GM10266 (cell line): ENCODE measurements around the gene CMSS1.

Source experiments
- DNase-seq: peaks from one replicate; pipeline ENCODE4 v3.0.0; 2012; ENCODE audit errors: extremely low spot score
- TF ChIP-seq, protein P1 (sequence below): IDR thresholded peaks from 2 replicates; pipeline ENCODE4 v1.5.1; 2012; ENCODE audit warnings: mild to moderate bottlenecking, low read depth; ENCODE audit not compliant: control insufficient read depth, insufficient read depth; ENCODE audit errors: missing control alignments

CMSS1 gene

DNA sequence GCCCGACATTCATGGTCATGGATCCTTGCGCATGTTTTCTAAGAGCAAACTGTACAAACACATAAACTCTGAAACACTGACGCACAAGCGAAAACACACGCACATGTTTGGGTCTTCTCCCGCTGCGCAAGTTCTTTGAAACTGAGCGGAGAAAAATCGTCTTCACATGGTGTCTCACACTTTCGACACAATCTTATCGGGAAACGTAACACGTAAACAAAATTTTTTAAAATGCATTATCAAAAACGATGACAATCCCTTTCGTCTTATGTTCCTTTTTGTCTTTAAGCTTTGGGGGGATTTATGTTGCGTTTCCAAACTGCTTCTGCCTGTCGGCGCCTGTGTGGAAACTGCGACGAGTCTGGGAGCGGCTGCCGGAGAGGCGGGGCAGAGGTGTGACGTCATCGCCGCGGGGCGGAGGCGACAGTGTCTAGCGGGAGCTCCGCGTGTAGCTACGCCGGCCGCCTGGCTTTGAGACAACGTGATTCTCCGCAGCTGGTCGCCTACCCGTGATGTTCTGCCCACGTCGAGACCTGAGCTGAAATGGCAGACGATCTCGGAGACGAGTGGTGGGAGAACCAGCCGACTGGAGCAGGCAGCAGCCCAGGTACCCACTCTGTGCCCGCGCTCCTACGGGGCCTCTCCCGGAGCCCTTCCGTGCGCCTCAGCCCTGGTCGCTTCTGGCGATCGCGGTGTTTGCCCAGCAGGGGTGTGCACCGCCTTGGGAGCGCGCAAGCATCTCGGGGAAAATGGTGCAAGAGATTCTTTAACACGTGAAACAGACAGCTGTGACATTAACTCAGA is at the start of gene CMSS1:
Gene CMSS1 (plus strand): TSS at position 426 of the 804 bp plus-strand sequence.
- DNase-seq, result peak; percentile 85
- TF ChIP-seq, protein P1, sequence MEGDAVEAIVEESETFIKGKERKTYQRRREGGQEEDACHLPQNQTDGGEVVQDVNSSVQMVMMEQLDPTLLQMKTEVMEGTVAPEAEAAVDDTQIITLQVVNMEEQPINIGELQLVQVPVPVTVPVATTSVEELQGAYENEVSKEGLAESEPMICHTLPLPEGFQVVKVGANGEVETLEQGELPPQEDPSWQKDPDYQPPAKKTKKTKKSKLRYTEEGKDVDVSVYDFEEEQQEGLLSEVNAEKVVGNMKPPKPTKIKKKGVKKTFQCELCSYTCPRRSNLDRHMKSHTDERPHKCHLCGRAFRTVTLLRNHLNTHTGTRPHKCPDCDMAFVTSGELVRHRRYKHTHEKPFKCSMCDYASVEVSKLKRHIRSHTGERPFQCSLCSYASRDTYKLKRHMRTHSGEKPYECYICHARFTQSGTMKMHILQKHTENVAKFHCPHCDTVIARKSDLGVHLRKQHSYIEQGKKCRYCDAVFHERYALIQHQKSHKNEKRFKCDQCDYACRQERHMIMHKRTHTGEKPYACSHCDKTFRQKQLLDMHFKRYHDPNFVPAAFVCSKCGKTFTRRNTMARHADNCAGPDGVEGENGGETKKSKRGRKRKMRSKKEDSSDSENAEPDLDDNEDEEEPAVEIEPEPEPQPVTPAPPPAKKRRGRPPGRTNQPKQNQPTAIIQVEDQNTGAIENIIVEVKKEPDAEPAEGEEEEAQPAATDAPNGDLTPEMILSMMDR, result peak; percentile 11

- no peak for DNase-seq
- TF ChIP-seq, protein P1, result no peak
These were observed 49.5 kb upstream of the CMSS1 start for GRCh38 chr3:99768126-99768525.

DNA sequence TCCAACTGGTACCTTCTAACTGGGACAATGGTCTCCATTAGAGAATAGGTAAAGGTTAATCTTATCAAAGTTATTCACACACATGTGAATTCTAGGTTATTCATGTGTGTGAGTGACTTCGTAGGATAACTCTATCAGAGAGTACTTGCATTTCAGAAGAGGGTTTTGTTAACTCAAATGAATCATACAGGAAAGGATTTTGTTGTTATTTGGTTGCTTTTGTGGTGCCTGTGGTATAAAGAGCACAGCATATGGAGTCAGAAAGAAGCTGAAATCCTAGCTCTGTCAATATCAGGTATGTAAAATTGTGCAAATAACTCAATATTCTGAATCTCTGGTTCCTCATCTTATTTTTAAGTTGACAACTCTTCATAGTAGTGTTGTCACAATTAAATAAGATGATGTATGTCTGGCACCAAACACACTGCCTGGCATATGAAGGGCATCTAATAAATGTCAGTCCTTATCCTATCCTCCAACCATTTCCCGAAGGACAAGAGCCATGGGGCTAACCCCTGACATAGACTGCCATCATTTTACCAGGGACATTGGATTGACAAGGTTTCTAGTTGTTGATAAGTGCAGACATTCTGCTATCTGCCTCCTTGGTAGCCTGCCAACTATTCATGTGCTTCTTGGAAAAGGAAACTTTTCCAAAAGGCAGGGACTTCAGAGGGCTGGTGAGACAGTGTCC is 48.7 kb upstream of the CMSS1 start:
- no peak for DNase-seq
- TF ChIP-seq, protein P1, result no peak

GRCh38 chr3:99772171-99772570 is 45.5 kb upstream of the CMSS1 start:
- TF ChIP-seq, protein P1, result no peak
- no peak for DNase-seq

- TF ChIP-seq, protein P1, result no peak
- no peak for DNase-seq
These were observed 45.0 kb upstream of the CMSS1 start for GRCh38 chr3:99772671-99773070.

GRCh38 chr3:99774467-99774866 is 43.2 kb upstream of the CMSS1 start:
- peak; percentile 8 for DNase-seq
- TF ChIP-seq, protein P1, result no peak
